Tibial nerve (tissue), 3 donors: ENCODE measurements around the gene PCK2.

Experiments used
- CTCF ChIP-seq, 5 experiments: fragments of 200-600 bp in 3 of 5; fragments of 450-650 bp in 2 of 5; sonication (generic) in 3 of 5; IDR thresholded peaks; one replicate each; pipeline ENCODE4 v1.5.1; 2016 to 2019; ENCODE audit warnings: antibody characterized with exemption in 5 of 5, mild to moderate bottlenecking in 3 of 5, moderate library complexity in 2 of 5
- POLR2A ChIP-seq, 2 donors: fragments of 450-650 bp; IDR thresholded peaks; one replicate each; pipeline ENCODE4 v1.6.1; 2017; ENCODE audit warnings: antibody characterized with exemption in 2 of 2, mild to moderate bottlenecking in 2 of 2, moderate library complexity in 2 of 2

- no peak for TF ChIP-seq POLR2A (IDR thresholded peaks at IDR 0.05)
- no peak for TF ChIP-seq CTCF (IDR thresholded peaks at IDR 0.05)
Measured at GRCh38 chr14:24129410-24129998, 35.4 kb downstream of the PCK2 start.
